Astrocyte (in vitro differentiated cells and primary cell): Measurements from ENCODE around the gene GGCT. TPM values are rescaled to one million over a fixed set of nuclear protein-coding genes. Genes with fewer than 3 reads are reported as not detected.

Experiments used
- DNase-seq: peaks from one replicate; pipeline ENCODE4 v3.0.0-alpha.2; 2010; ENCODE audit warnings: low read depth
- FAIRE-seq: peaks from 2 replicates; lab custom pipeline; 2011; peaks lifted over from hg19 to GRCh38; lab: Jason Lieb, UNC
- H2AFZ ChIP-seq: 2 replicates; pipeline ENCODE4 v1.6.0; 2012; ENCODE audit warnings: low read depth, low read length, inconsistent platforms
- H3K27ac ChIP-seq: 2 replicates; pipeline ENCODE4 v1.5.1; 2011; ENCODE audit warnings: low read depth, low read length, inconsistent platforms
- H3K27me3 ChIP-seq: 2 replicates; pipeline ENCODE4 v1.6.0; 2011; ENCODE audit warnings: low read length, inconsistent platforms; ENCODE audit not compliant: insufficient read depth
- H3K36me3 ChIP-seq: 2 replicates; pipeline ENCODE4 v1.5.1; 2011; ENCODE audit warnings: low read length, inconsistent platforms; ENCODE audit not compliant: insufficient read depth
- H3K4me1 ChIP-seq: 2 replicates; pipeline ENCODE4 v1.5.1; 2011; ENCODE audit warnings: low read length, inconsistent platforms; ENCODE audit not compliant: insufficient read depth
- H3K4me2 ChIP-seq: 2 replicates; pipeline ENCODE4 v1.6.0; 2012; ENCODE audit warnings: low read length, inconsistent platforms
- H3K4me3 ChIP-seq: 2 replicates; pipeline ENCODE4 v1.5.1; 2011; ENCODE audit warnings: low read depth, mild to moderate bottlenecking, low read length, inconsistent platforms; ENCODE audit not compliant: insufficient read depth
- H3K79me2 ChIP-seq: 2 replicates; pipeline ENCODE4 v1.6.0; 2012; ENCODE audit warnings: mild to moderate bottlenecking, low read length, inconsistent platforms; ENCODE audit not compliant: insufficient read depth
- H3K9ac ChIP-seq: 2 replicates; pipeline ENCODE4 v1.6.0; 2012; ENCODE audit warnings: mild to moderate bottlenecking, low read length, inconsistent platforms
- H3K9me3 ChIP-seq: 2 replicates; pipeline ENCODE4 v1.5.1; 2012; ENCODE audit warnings: low read depth, mild to moderate bottlenecking, low read length, inconsistent platforms; ENCODE audit not compliant: insufficient read depth
- H4K20me1 ChIP-seq: 2 replicates; pipeline ENCODE4 v1.6.0; 2012; ENCODE audit warnings: low read length, inconsistent platforms; ENCODE audit not compliant: insufficient read depth
- H3K27ac Mint-ChIP-seq: one replicate; pipeline ENCODE4 v1.8.0; 2021; ENCODE audit warnings: mild to moderate bottlenecking, mixed read lengths; ENCODE audit not compliant: unreplicated experiment
- H3K27me3 Mint-ChIP-seq: one replicate; pipeline ENCODE4 v1.8.0; 2021; ENCODE audit warnings: low read depth, mixed read lengths; ENCODE audit not compliant: unreplicated experiment
- H3K36me3 Mint-ChIP-seq: one replicate; pipeline ENCODE4 v1.8.0; 2021; ENCODE audit warnings: low read depth, mixed read lengths; ENCODE audit not compliant: unreplicated experiment
- H3K4me1 Mint-ChIP-seq: one replicate; pipeline ENCODE4 v1.8.0; 2021; ENCODE audit warnings: low read depth, mixed read lengths; ENCODE audit not compliant: unreplicated experiment
- H3K4me3 Mint-ChIP-seq: one replicate; pipeline ENCODE4 v1.8.0; 2021; ENCODE audit warnings: mild to moderate bottlenecking, moderate library complexity, mixed read lengths; ENCODE audit not compliant: unreplicated experiment
- H3K9me3 Mint-ChIP-seq: one replicate; pipeline ENCODE4 v1.8.0; 2021; ENCODE audit warnings: mild to moderate bottlenecking, mixed read lengths; ENCODE audit not compliant: unreplicated experiment
- EZH2 ChIP-seq: IDR thresholded peaks from 2 replicates; pipeline ENCODE4 v1.6.1; 2012; ENCODE audit warnings: mild to moderate bottlenecking, low read length, inconsistent platforms; ENCODE audit not compliant: insufficient read depth
- total RNA-seq: library from RNA; stranded (reverse); gene quantifications from 2 replicates; pipeline ENCODE4 v1.2.1, GENCODE V29; 2021
- TF ChIP-seq, protein P1 (sequence below): IDR thresholded peaks from 2 replicates; pipeline ENCODE4 v1.5.1; 2011; ENCODE audit warnings: low read depth, mild to moderate bottlenecking, inconsistent platforms, low read length, moderate library complexity; ENCODE audit not compliant: insufficient read depth

GGCT gene
- total RNA-seq, 1 donor from 2014 or later, result 29.6 TPM

DNA sequence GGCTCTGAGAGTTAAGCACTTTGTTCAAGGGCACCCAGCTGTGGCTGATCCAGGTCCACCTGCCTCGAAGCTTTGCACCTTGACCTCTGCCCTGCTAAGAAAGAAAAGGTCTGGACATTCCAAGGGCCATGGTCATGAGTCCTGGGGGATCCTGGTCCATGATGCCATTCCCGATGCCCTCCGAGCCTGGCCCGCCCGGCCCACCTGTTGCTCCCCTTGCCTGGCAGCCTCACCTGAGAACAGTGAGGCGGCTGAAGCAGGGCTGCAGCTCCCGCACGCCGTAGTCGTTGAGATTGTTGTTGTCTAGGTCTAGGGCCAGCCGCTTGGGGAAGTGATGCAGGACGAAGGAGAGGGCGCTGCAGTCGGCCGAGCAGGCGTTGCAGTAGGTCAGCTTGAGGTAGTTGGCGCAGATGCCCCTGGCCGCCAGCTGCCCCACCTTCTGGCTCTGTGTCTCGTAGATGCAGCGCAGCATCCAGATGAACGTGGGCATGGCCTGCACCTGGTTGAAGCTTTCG is 53.6 kb downstream of the GGCT start:
- DNase-seq (no peak), FAIRE-seq (no peak)
- no peak overlapping the region for H3K4me3 Mint-ChIP-seq
- H3K36me3 Mint-ChIP-seq, result peaks cover 30% of the 10 kb centered on the region
- Histone ChIP-seq H3K4me1 (no peaks in the 10 kb centered on the region), H2AFZ (no peak overlapping the region), H4K20me1 (no peaks in the 10 kb centered on the region), H3K36me3 (peaks cover 10% of the 10 kb centered on the region), H3K27ac (no peak overlapping the region), H3K9ac (no peak overlapping the region), H3K4me3 (no peak overlapping the region), H3K79me2 (no peaks in the 10 kb centered on the region), H3K4me2 (no peak overlapping the region), H3K9me3 (no peaks in the 10 kb centered on the region), H3K27me3 (no peaks in the 10 kb centered on the region)
- no peaks in the 10 kb centered on the region for H3K4me1 Mint-ChIP-seq
- no peaks in the 10 kb centered on the region for H3K9me3 Mint-ChIP-seq
- TF ChIP-seq, protein P1, sequence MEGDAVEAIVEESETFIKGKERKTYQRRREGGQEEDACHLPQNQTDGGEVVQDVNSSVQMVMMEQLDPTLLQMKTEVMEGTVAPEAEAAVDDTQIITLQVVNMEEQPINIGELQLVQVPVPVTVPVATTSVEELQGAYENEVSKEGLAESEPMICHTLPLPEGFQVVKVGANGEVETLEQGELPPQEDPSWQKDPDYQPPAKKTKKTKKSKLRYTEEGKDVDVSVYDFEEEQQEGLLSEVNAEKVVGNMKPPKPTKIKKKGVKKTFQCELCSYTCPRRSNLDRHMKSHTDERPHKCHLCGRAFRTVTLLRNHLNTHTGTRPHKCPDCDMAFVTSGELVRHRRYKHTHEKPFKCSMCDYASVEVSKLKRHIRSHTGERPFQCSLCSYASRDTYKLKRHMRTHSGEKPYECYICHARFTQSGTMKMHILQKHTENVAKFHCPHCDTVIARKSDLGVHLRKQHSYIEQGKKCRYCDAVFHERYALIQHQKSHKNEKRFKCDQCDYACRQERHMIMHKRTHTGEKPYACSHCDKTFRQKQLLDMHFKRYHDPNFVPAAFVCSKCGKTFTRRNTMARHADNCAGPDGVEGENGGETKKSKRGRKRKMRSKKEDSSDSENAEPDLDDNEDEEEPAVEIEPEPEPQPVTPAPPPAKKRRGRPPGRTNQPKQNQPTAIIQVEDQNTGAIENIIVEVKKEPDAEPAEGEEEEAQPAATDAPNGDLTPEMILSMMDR, result no peak
- no peak for TF ChIP-seq EZH2
- H3K27me3 Mint-ChIP-seq, result no peaks in the 10 kb centered on the region
- no peak overlapping the region for H3K27ac Mint-ChIP-seq

- Mint-ChIP-seq H3K27ac (no peak overlapping the region), H3K27me3 (no peaks in the 10 kb centered on the region), H3K9me3 (no peaks in the 10 kb centered on the region), H3K4me1 (no peaks in the 10 kb centered on the region), H3K36me3 (peaks cover 32% of the 10 kb centered on the region), H3K4me3 (no peak overlapping the region)
- no peak for DNase-seq
- no peak overlapping the region for H2AFZ ChIP-seq
- no peaks in the 10 kb centered on the region for H3K27me3 ChIP-seq
- no peaks in the 10 kb centered on the region for H3K9me3 ChIP-seq
- no peak overlapping the region for H3K27ac ChIP-seq
- no peaks in the 10 kb centered on the region for H3K4me1 ChIP-seq
- H3K79me2 ChIP-seq, result no peaks in the 10 kb centered on the region
- H3K36me3 ChIP-seq, result peaks cover 10% of the 10 kb centered on the region
- TF ChIP-seq EZH2, result no peak
- TF ChIP-seq, protein P1, result no peak
- no peak overlapping the region for H3K9ac ChIP-seq
- peak; percentile 50 for FAIRE-seq
- H3K4me3 ChIP-seq, result no peak overlapping the region
- H3K4me2 ChIP-seq, result no peak overlapping the region
- no peaks in the 10 kb centered on the region for H4K20me1 ChIP-seq
These were observed 54.2 kb downstream of the GGCT start for GRCh38 chr7:30450240-30450982.
